Naive thymus-derived CD4-positive, alpha-beta T cell (primary cell): ENCODE results near the gene NSF. TPM values are rescaled to one million over a fixed set of nuclear protein-coding genes. Genes with fewer than 3 reads are reported as not detected.
"Not testable (repeated sequence)": the region's sequence is repeated elsewhere in the genome, so short reads cannot be mapped to it uniquely, and the experiment has no call there.

Experiments
- ATAC-seq: fragments of 150-1000 bp; cut with Tn5 transposase; 2 replicates; pipeline ENCODE4 v1.10.0; 2021; ENCODE audit warnings: mild to moderate bottlenecking, moderate library complexity
- CTCF ChIA-PET: fragments of 350-600 bp; sonication (Branson Sonifier 250); formaldehyde crosslinking; loops from one replicate; lab custom pipeline; 2021; ENCODE audit warnings: antibody characterized with exemption; lab: Charles Lee
- POLR2A ChIA-PET: fragments of 350-600 bp; sonication (Branson Sonifier 250); formaldehyde crosslinking; loops from one replicate; lab custom pipeline; 2021; ENCODE audit warnings: antibody characterized with exemption, inconsistent platforms; lab: Charles Lee
- DNase-seq, 9 donors: peaks; one replicate each; pipeline versions ENCODE4 v3.0.0 to v3.0.0-alpha.2; 2020 to 2022; ENCODE audit warnings: mixed read lengths in 1 of 9
- H3K27ac ChIP-seq: one replicate; pipeline ENCODE4 v1.7.0; 2013; ENCODE audit warnings: mild to moderate bottlenecking, low read depth, low read length, moderate library complexity
- H3K27me3 ChIP-seq, 2 donors: one replicate each; pipeline ENCODE4 v1.7.0; 2013; ENCODE audit warnings: low read length in 2 of 2, mild to moderate bottlenecking in 2 of 2, moderate library complexity in 2 of 2; ENCODE audit not compliant: control insufficient read depth in 2 of 2, insufficient read depth in 2 of 2
- H3K36me3 ChIP-seq, 3 experiments: 1 replicate in 2 of 3; 2 replicates in 1 of 3; pipeline ENCODE4 v1.7.0; 2013; ENCODE audit warnings: low read length in 3 of 3, mild to moderate bottlenecking in 3 of 3, moderate library complexity in 1 of 3; ENCODE audit not compliant: insufficient read depth in 3 of 3, control insufficient read depth in 2 of 3
- H3K4me1 ChIP-seq, 2 donors: one replicate each; pipeline ENCODE4 v1.7.0; 2013; ENCODE audit warnings: low read length in 2 of 2, mild to moderate bottlenecking in 2 of 2, moderate library complexity in 1 of 2; ENCODE audit not compliant: control insufficient read depth in 2 of 2, insufficient read depth in 2 of 2
- H3K4me3 ChIP-seq: 2 replicates; pipeline ENCODE4 v1.7.0; 2013; ENCODE audit warnings: mild to moderate bottlenecking, low read length
- H3K9me3 ChIP-seq, 3 experiments: 1 replicate in 2 of 3; 2 replicates in 1 of 3; pipeline ENCODE4 v1.7.0; 2013; ENCODE audit warnings: low read length in 3 of 3; ENCODE audit not compliant: control insufficient read depth in 2 of 3
- H3K27ac Mint-ChIP-seq, 9 donors: one replicate each; pipeline ENCODE4 v1.8.0; 2020 to 2022; ENCODE audit warnings: mixed read lengths in 9 of 9, mild to moderate bottlenecking in 8 of 9, moderate library complexity in 5 of 9, inconsistent platforms in 2 of 9
- H3K27me3 Mint-ChIP-seq, 5 donors: one replicate each; pipeline ENCODE4 v1.8.0; 2021 to 2022; ENCODE audit warnings: mixed read lengths in 5 of 5, mild to moderate bottlenecking in 1 of 5
- H3K36me3 Mint-ChIP-seq, 5 donors: one replicate each; pipeline ENCODE4 v1.8.0; 2020 to 2022; ENCODE audit warnings: mixed read lengths in 5 of 5, mild to moderate bottlenecking in 3 of 5, inconsistent platforms in 1 of 5
- H3K4me1 Mint-ChIP-seq, 7 donors: one replicate each; pipeline ENCODE4 v1.8.0; 2020 to 2022; ENCODE audit warnings: mixed read lengths in 7 of 7, mild to moderate bottlenecking in 3 of 7, inconsistent platforms in 1 of 7
- H3K4me3 Mint-ChIP-seq, 10 donors: one replicate each; pipeline ENCODE4 v1.8.0; 2020 to 2022; ENCODE audit warnings: mild to moderate bottlenecking in 10 of 10, mixed read lengths in 10 of 10, moderate library complexity in 6 of 10, inconsistent platforms in 2 of 10
- H3K9me3 Mint-ChIP-seq, 11 donors: one replicate each; pipeline ENCODE4 v1.8.0; 2020 to 2022; ENCODE audit warnings: mixed read lengths in 11 of 11, mild to moderate bottlenecking in 4 of 11, inconsistent platforms in 1 of 11, moderate library complexity in 1 of 11
- intact Hi-C, 2 donors: fragments of 100-400 bp; cut with micrococcal nuclease; formaldehyde crosslinking; loops; one replicate each; pipeline ENCODE4 v1.15.1; 2023
- polyA plus RNA-seq, 2 donors: library from polyadenylated mRNA; unstranded; fragments of 300-500 nt; fragmentation: Illumina TruSeq; gene quantifications; one replicate each; pipeline ENCODE4 v1.2.3, GENCODE V29; 2021
- total RNA-seq, 6 experiments: library from RNA in 5 of 6; stranded (reverse) in 5 of 6; gene quantifications; 1 replicate in 5 of 6; 2 replicates in 1 of 6; pipeline ENCODE4 v1.2.3 and lab custom pipeline; 2021 to 2026

Gene NSF
- total and polyA plus RNA-seq, 7 experiments from 2014 or later: 13.0 to 59.8 (median 36.1) TPM

GRCh38 chr17:46766493-46767491, 176.3 kb downstream of the NSF start:
- Histone ChIP-seq H3K9me3 (no peaks in the 10 kb centered on the region), H3K27me3 (peaks cover 0 to 4% of the 10 kb centered on the region in 2 donors), H3K4me3 (no peak overlapping the region), H3K4me1 (no peaks in the 10 kb centered on the region), H3K36me3 (no peaks in the 10 kb centered on the region), H3K27ac (no peak overlapping the region)
- peak overlapping the region in 1 of 9 donors; percentile 47 for H3K27ac Mint-ChIP-seq
- CTCF ChIA-PET: no interaction called here
- ATAC-seq (no peak), DNase-seq (no peak)
- H3K4me1 Mint-ChIP-seq: peaks cover 0 to 9% (median 0%) of the 10 kb centered on the region in 7 donors
- H3K36me3 Mint-ChIP-seq: no peaks in the 10 kb centered on the region
- no peaks in the 10 kb centered on the region for H3K9me3 Mint-ChIP-seq
- H3K27me3 Mint-ChIP-seq: peaks cover 0 to 33% (median 5%) of the 10 kb centered on the region in 5 donors
- POLR2A ChIA-PET: no interaction called here
- H3K4me3 Mint-ChIP-seq: peak overlapping the region in 1 of 10 donors; percentile 51
- intact Hi-C loops: no loop called here

GRCh38 chr17:46768540-46768870, 178.0 kb downstream of the NSF start:
- Histone ChIP-seq H3K36me3 (no peaks in the 10 kb centered on the region), H3K4me3 (no peak overlapping the region), H3K27me3 (peaks cover 0 to 11% of the 10 kb centered on the region in 2 donors), H3K9me3 (no peaks in the 10 kb centered on the region), H3K27ac (no peak overlapping the region), H3K4me1 (peaks cover 0 to 6% of the 10 kb centered on the region in 2 donors)
- Mint-ChIP-seq H3K4me3 (peak overlapping the region in 1 of 10 donors; percentile 45), H3K36me3 (no peaks in the 10 kb centered on the region), H3K9me3 (no peaks in the 10 kb centered on the region), H3K27me3 (peaks cover 6 to 44% (median 10%) of the 10 kb centered on the region in 5 donors), H3K4me1 (peaks cover 0 to 20% (median 11%) of the 10 kb centered on the region in 7 donors), H3K27ac (no peak overlapping the region)
- ATAC-seq (no peak), DNase-seq (no peak)
- ChIA-PET CTCF (no interaction called here), POLR2A (no interaction called here)
- intact Hi-C loops: no loop called here

- Mint-ChIP-seq H3K4me3 (peak overlapping the region in 4 of 10 donors; percentile 29 to 77 (median 50)), H3K4me1 (peaks cover 0 to 20% (median 11%) of the 10 kb centered on the region in 7 donors), H3K27me3 (peaks cover 6 to 48% (median 14%) of the 10 kb centered on the region in 5 donors)
- DNase-seq, H3K9me3 Mint-ChIP-seq, intact Hi-C loops, CTCF ChIA-PET, H3K36me3 ChIP-seq, H3K4me3 ChIP-seq, H3K9me3 ChIP-seq, H3K27ac ChIP-seq, H3K36me3 Mint-ChIP-seq, H3K27ac Mint-ChIP-seq, POLR2A ChIA-PET, ATAC-seq, H3K4me1 ChIP-seq: not testable (repeated sequence)
- peaks cover 0 to 11% of the 10 kb centered on the region in 2 donors for H3K27me3 ChIP-seq
Measured at GRCh38 chr17:46768896-46769295, 178.4 kb downstream of the NSF start.

DNA sequence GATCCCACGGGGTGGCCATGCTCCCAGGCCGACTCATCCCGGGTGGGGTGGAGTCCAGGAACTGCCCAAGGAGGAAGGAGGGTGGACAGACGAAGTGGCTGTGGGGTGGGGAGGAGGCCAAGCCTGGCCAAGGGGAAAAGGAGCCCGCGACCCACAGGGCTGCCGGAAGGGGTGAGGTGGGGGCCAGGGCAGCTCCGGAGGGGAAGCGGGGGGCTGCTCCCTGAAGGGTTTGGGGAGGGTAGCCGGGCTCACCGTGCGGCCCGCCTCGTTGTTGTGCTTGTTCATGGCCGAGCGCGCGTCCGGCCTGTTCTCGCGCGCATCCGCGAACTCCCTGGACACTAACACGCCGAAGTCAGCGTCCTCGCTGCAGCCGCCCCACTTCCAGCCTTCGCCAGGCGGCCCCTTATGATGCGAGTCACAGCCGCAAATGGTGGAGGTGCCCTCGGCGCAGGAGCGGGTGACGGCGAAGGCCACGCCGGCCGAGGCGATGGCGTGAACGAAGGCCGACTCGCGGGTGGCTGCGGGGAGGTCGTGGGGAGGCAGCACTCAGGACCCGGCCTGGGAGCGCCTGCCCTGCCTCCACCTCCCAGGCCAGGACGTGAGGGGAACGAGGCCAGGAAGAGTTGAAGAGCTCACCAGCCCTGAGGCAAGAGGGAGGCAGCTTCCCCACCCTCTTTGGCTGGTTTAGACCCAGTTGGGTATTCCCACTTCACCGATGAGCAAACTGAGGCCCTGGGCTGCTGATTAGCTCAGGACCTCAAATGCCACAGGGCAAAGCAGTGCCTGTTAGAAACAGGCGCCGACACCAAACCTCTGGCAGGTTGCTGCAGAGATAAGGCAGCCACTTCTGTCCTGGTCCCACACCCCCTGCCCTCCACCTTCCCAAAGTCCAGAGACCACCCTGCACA, 179.3 kb downstream of the NSF start:
- H3K4me3 ChIP-seq: no peak overlapping the region
- H3K4me1 ChIP-seq: peaks cover 0 to 6% of the 10 kb centered on the region in 2 donors
- ChIA-PET CTCF (no interaction called here), POLR2A (no interaction called here)
- Mint-ChIP-seq H3K4me1 (peaks cover 0 to 20% (median 11%) of the 10 kb centered on the region in 7 donors), H3K36me3 (no peaks in the 10 kb centered on the region), H3K9me3 (no peaks in the 10 kb centered on the region), H3K27ac (no peak overlapping the region), H3K4me3 (peak overlapping the region; percentile 54 to 77 (median 66)), H3K27me3 (peaks cover 6 to 57% (median 21%) of the 10 kb centered on the region in 5 donors)
- peaks cover 0 to 11% of the 10 kb centered on the region in 2 donors for H3K27me3 ChIP-seq
- intact Hi-C loops: no loop called here
- H3K27ac ChIP-seq: no peak overlapping the region
- no peaks in the 10 kb centered on the region for H3K9me3 ChIP-seq
- ATAC-seq (no peak), DNase-seq (no peak)
- H3K36me3 ChIP-seq: no peaks in the 10 kb centered on the region

DNA sequence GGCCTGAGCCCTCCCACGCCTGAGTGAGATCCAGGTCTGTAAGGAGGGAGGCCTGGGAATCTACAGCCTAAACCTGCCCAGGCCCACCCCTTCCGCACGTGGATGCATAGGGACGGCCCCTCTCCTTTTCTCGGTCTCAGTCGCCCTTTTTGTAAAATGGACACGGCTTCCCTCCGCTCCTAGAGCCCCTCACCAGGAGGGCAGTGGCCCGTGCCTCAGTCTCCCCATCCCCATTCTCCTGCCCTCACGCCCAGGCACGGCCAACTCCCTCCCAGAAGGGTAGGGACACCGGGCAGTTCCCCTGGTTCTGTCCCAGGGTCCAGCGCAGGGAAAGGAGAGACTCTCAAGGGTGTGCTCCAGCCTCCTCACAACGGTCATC, 180.0 kb downstream of the NSF start:
- ATAC-seq: no peak
- Mint-ChIP-seq H3K27ac (no peak overlapping the region), H3K27me3 (peaks cover 6 to 62% (median 21%) of the 10 kb centered on the region in 5 donors), H3K4me3 (peak overlapping the region in 9 of 10 donors; percentile 52 to 77 (median 68)), H3K4me1 (peaks cover 0 to 20% (median 11%) of the 10 kb centered on the region in 7 donors), H3K36me3 (no peaks in the 10 kb centered on the region), H3K9me3 (no peaks in the 10 kb centered on the region)
- CTCF ChIA-PET: no interaction called here
- Histone ChIP-seq H3K9me3 (no peaks in the 10 kb centered on the region), H3K4me3 (no peak overlapping the region), H3K27ac (no peak overlapping the region), H3K4me1 (peaks cover 0 to 6% of the 10 kb centered on the region in 2 donors), H3K27me3 (peaks cover 0 to 11% of the 10 kb centered on the region in 2 donors), H3K36me3 (no peaks in the 10 kb centered on the region)
- POLR2A ChIA-PET: no interaction called here
- intact Hi-C loops: no loop called here
- no peak for DNase-seq

DNA sequence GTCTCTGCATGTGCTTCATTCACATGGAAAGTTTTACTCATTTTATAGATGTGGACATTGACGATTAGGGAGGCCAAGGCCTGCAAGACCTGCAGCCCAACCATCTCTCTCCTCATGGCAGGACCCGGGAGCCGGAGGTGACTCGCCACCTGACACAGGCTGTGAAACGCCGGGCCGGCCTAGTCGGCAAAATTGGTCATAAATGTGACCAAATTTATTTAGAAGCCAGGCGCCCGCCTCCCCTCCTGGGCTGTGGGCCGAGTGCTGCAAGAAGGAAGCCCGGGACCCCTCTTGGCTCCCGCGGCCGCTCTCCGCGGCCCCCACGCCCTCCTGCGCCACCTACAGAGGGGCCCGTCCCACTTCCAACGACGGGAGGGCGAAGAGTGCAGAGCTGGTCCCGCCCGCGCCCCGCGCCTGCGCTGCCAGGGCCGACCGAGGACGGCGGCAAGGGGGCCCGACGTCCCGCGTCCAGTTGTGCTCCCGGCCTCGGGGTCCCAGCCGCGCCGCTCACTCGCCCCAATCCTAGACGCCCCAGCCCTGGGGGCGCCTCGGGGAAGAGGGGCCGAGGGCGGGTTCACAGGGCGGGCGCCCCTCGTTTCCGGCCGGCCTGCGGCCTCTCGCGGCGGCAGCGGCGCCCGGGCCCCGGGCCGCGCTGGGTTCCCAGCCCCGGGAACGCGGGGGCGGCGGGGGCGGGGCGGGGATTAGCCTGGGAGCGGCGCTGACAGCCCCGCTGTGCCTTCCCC, 180.5 kb downstream of the NSF start:
- no peak overlapping the region for H3K4me3 ChIP-seq

More for the DNA sequence above, 180.5 kb downstream of the NSF start:
- peaks cover 0 to 6% of the 10 kb centered on the region in 2 donors for H3K4me1 ChIP-seq
- no peak overlapping the region for H3K27ac Mint-ChIP-seq
- ATAC-seq (peak; percentile 45), DNase-seq (peak in 1 of 9 donors; percentile 49)
- H3K27me3 Mint-ChIP-seq: peaks cover 6 to 62% (median 21%) of the 10 kb centered on the region in 5 donors
- peak overlapping the region in 9 of 10 donors; percentile 52 to 77 (median 68) for H3K4me3 Mint-ChIP-seq
- H3K27ac ChIP-seq: no peak overlapping the region
- no peaks in the 10 kb centered on the region for H3K36me3 Mint-ChIP-seq
- ChIA-PET CTCF (no interaction called here), POLR2A (no interaction called here)
- H3K36me3 ChIP-seq: no peaks in the 10 kb centered on the region
- peaks cover 0 to 20% (median 11%) of the 10 kb centered on the region in 7 donors for H3K4me1 Mint-ChIP-seq
- intact Hi-C loops: no loop called here
- no peaks in the 10 kb centered on the region for H3K9me3 ChIP-seq
- no peaks in the 10 kb centered on the region for H3K9me3 Mint-ChIP-seq
- H3K27me3 ChIP-seq: peaks cover 0 to 11% of the 10 kb centered on the region in 2 donors
